ENCODE results near the gene SPATS2. TPM values are rescaled to one million over a fixed set of nuclear protein-coding genes. Genes with fewer than 3 reads are reported as not detected.

The SPATS2 gene
- polyA plus RNA-seq, 2 donors: 4.8 to 5.3 TPM

DNA sequence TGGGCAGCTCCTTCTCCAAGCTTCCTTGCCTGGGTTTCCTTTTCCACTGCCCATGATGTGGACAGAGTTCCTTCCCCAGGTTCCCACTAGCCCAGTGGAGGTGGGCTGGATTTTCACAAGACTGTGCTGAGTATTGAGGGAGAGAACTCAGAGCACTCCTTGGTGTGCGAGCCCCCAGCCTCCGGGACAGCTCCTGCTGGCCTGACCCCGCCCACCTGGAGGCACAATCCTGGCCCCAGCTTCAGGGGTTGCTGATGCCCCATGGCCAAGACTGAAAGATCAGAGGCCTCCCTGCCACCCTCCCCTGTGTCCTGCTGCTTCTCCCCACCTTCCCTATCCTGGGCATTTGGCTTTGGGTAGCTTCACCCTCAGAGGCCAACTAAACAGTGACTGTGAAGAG, 179.2 kb downstream of the SPATS2 start:
- 64 to 83% methylated on average over 3 of the region's 3 CpGs for WGBS, 2 donors
- Histone ChIP-seq H3K4me1 (ENCODE audit: control insufficient read depth in 2 of 2, insufficient read depth in 2 of 2, low read length in 1 of 2) (peaks cover 0 to 11% of the 10 kb centered on the region in 2 donors), H3K36me3 (ENCODE audit: control insufficient read depth in 2 of 2, insufficient read depth in 2 of 2, low read length in 1 of 2) (no peaks in the 10 kb centered on the region), H3K9me3 (ENCODE audit: control insufficient read depth in 2 of 2, insufficient read depth in 1 of 2, low read depth in 1 of 2, low read length in 1 of 2) (no peaks in the 10 kb centered on the region), H3K27ac (ENCODE audit: low read depth in 2 of 2, low read length in 1 of 2) (no peak overlapping the region), H3K4me3 (ENCODE audit: low read depth in 1 of 2, low read length in 2 of 2) (no peak overlapping the region), H3K27me3 (ENCODE audit: control insufficient read depth in 1 of 2, insufficient read depth in 2 of 2, low read length in 2 of 2) (no peaks in the 10 kb centered on the region)

GRCh38 chr12:49547090-49547690, 179.9 kb downstream of the SPATS2 start:
- Histone ChIP-seq H3K27ac (ENCODE audit: low read depth in 2 of 2, low read length in 1 of 2) (no peak overlapping the region), H3K9me3 (ENCODE audit: control insufficient read depth in 2 of 2, insufficient read depth in 1 of 2, low read depth in 1 of 2, low read length in 1 of 2) (no peaks in the 10 kb centered on the region), H3K36me3 (ENCODE audit: control insufficient read depth in 2 of 2, insufficient read depth in 2 of 2, low read length in 1 of 2) (no peaks in the 10 kb centered on the region), H3K27me3 (ENCODE audit: control insufficient read depth in 1 of 2, insufficient read depth in 2 of 2, low read length in 2 of 2) (no peaks in the 10 kb centered on the region), H3K4me3 (ENCODE audit: low read depth in 1 of 2, low read length in 2 of 2) (no peak overlapping the region), H3K4me1 (ENCODE audit: control insufficient read depth in 2 of 2, insufficient read depth in 2 of 2, low read length in 1 of 2) (peaks cover 0 to 11% of the 10 kb centered on the region in 2 donors)
- 64 to 74% methylated on average over 7 of the region's 7 CpGs for WGBS, 2 donors

- no peaks in the 10 kb centered on the region for H3K36me3 ChIP-seq (ENCODE audit: control insufficient read depth in 2 of 2, insufficient read depth in 2 of 2, low read length in 1 of 2)
- WGBS, 2 donors: 34 to 44% methylated on average over 8 of the region's 8 CpGs
- peaks cover 0 to 10% of the 10 kb centered on the region in 2 donors for H3K4me1 ChIP-seq (ENCODE audit: control insufficient read depth in 2 of 2, insufficient read depth in 2 of 2, low read length in 1 of 2)
- H3K27ac ChIP-seq (ENCODE audit: low read depth in 2 of 2, low read length in 1 of 2): no peak overlapping the region
- H3K9me3 ChIP-seq (ENCODE audit: control insufficient read depth in 2 of 2, insufficient read depth in 1 of 2, low read depth in 1 of 2, low read length in 1 of 2): no peaks in the 10 kb centered on the region
- H3K27me3 ChIP-seq (ENCODE audit: control insufficient read depth in 1 of 2, insufficient read depth in 2 of 2, low read length in 2 of 2): no peaks in the 10 kb centered on the region
- H3K4me3 ChIP-seq (ENCODE audit: low read depth in 1 of 2, low read length in 2 of 2): no peak overlapping the region
Observed at GRCh38 chr12:49548481-49548821, 181.2 kb downstream of the SPATS2 start.

GRCh38 chr12:49548822-49549648, 181.8 kb downstream of the SPATS2 start:
- Histone ChIP-seq H3K4me1 (ENCODE audit: control insufficient read depth in 2 of 2, insufficient read depth in 2 of 2, low read length in 1 of 2) (peaks cover 0 to 10% of the 10 kb centered on the region in 2 donors), H3K4me3 (ENCODE audit: low read depth in 1 of 2, low read length in 2 of 2) (peak overlapping the region in 1 of 2 donors; percentile 4), H3K27ac (ENCODE audit: low read depth in 2 of 2, low read length in 1 of 2) (no peak overlapping the region), H3K36me3 (ENCODE audit: control insufficient read depth in 2 of 2, insufficient read depth in 2 of 2, low read length in 1 of 2) (no peaks in the 10 kb centered on the region), H3K27me3 (ENCODE audit: control insufficient read depth in 1 of 2, insufficient read depth in 2 of 2, low read length in 2 of 2) (no peaks in the 10 kb centered on the region), H3K9me3 (ENCODE audit: control insufficient read depth in 2 of 2, insufficient read depth in 1 of 2, low read depth in 1 of 2, low read length in 1 of 2) (no peaks in the 10 kb centered on the region)
- 13 to 25% methylated on average over 58 to 70 of the region's 70 CpGs for WGBS, 2 donors

DNA sequence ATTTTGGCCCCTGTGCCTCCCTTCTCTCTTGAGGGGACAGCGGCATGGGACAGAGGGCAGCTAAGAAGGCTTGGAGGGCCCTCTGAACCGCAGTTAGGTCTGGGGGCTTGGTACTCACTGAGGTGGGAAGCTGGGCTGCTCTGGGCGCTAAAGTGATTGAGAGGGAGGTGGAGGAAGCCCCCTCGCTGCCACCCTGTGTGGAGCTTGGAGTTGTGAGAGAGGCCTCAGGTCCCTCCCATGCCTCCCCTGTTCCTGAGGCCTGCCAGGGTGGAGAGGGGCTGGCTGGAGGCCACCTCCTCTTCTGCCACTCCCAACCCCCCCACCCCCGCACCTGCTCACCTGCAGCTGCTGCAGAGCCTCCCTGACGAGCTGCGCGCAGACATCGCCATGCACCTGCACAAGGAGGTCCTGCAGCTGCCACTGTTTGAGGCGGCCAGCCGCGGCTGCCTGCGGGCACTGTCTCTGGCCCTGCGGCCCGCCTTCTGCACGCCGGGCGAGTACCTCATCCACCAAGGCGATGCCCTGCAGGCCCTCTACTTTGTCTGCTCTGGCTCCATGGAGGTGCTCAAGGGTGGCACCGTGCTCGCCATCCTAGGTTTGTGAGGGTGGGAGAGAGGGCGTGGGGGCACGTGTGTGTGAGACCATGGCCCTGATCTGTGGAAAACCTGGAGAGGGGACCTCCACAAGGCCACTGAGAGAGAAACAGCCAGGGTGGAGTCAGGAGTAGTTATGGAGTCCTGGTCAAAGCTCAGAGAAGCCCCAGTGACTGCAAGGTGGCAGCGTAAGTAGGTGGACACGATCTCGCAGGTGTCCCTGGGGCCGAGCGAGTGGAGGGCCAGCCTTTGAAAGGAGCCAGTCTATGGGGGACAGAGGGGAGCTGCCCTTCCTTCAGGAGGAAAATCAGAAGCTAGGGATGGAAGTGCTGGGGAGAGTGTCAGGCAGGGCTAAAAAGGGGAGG, 182.8 kb downstream of the SPATS2 start:
- H3K27me3 ChIP-seq (ENCODE audit: control insufficient read depth in 1 of 2, insufficient read depth in 2 of 2, low read length in 2 of 2): no peaks in the 10 kb centered on the region
- H3K4me3 ChIP-seq (ENCODE audit: low read depth in 1 of 2, low read length in 2 of 2): no peak overlapping the region

GRCh38 chr12:49550693-49551252, 183.5 kb downstream of the SPATS2 start:
- no peak overlapping the region for H3K4me3 ChIP-seq (ENCODE audit: low read depth in 1 of 2, low read length in 2 of 2)
- H3K27me3 ChIP-seq (ENCODE audit: control insufficient read depth in 1 of 2, insufficient read depth in 2 of 2, low read length in 2 of 2): no peaks in the 10 kb centered on the region

More for the DNA sequence above, 182.8 kb downstream of the SPATS2 start:
- 84 to 92% methylated on average over 28 of the region's 28 CpGs for WGBS, 2 donors
- Histone ChIP-seq H3K4me1 (ENCODE audit: control insufficient read depth in 2 of 2, insufficient read depth in 2 of 2, low read length in 1 of 2) (peaks cover 0 to 10% of the 10 kb centered on the region in 2 donors), H3K27ac (ENCODE audit: low read depth in 2 of 2, low read length in 1 of 2) (no peak overlapping the region), H3K9me3 (ENCODE audit: control insufficient read depth in 2 of 2, insufficient read depth in 1 of 2, low read depth in 1 of 2, low read length in 1 of 2) (no peaks in the 10 kb centered on the region), H3K36me3 (ENCODE audit: control insufficient read depth in 2 of 2, insufficient read depth in 2 of 2, low read length in 1 of 2) (no peaks in the 10 kb centered on the region)

GRCh38 chr12:49552014-49552413, 184.8 kb downstream of the SPATS2 start:
- Histone ChIP-seq H3K9me3 (ENCODE audit: control insufficient read depth in 2 of 2, insufficient read depth in 1 of 2, low read depth in 1 of 2, low read length in 1 of 2) (no peaks in the 10 kb centered on the region), H3K4me1 (ENCODE audit: control insufficient read depth in 2 of 2, insufficient read depth in 2 of 2, low read length in 1 of 2) (peaks cover 0 to 10% of the 10 kb centered on the region in 2 donors), H3K27ac (ENCODE audit: low read depth in 2 of 2, low read length in 1 of 2) (no peak overlapping the region), H3K36me3 (ENCODE audit: control insufficient read depth in 2 of 2, insufficient read depth in 2 of 2, low read length in 1 of 2) (peaks cover 3 to 9% of the 10 kb centered on the region in 2 donors), H3K27me3 (ENCODE audit: control insufficient read depth in 1 of 2, insufficient read depth in 2 of 2, low read length in 2 of 2) (no peaks in the 10 kb centered on the region), H3K4me3 (ENCODE audit: low read depth in 1 of 2, low read length in 2 of 2) (no peak overlapping the region)
- 32 to 37% methylated on average over 7 of the region's 7 CpGs for WGBS, 2 donors

More at GRCh38 chr12:49550693-49551252, 183.5 kb downstream of the SPATS2 start:
- H3K36me3 ChIP-seq (ENCODE audit: control insufficient read depth in 2 of 2, insufficient read depth in 2 of 2, low read length in 1 of 2): peaks cover under 1% of the 10 kb centered on the region in 2 donors
- no peaks in the 10 kb centered on the region for H3K9me3 ChIP-seq (ENCODE audit: control insufficient read depth in 2 of 2, insufficient read depth in 1 of 2, low read depth in 1 of 2, low read length in 1 of 2)
- WGBS, 2 donors: 72 to 82% methylated on average over 6 of the region's 6 CpGs
- H3K27ac ChIP-seq (ENCODE audit: low read depth in 2 of 2, low read length in 1 of 2): no peak overlapping the region
- peaks cover 0 to 10% of the 10 kb centered on the region in 2 donors for H3K4me1 ChIP-seq (ENCODE audit: control insufficient read depth in 2 of 2, insufficient read depth in 2 of 2, low read length in 1 of 2)

GRCh38 chr12:49552425-49552824, 185.2 kb downstream of the SPATS2 start:
- 55 to 59% methylated on average over 9 of the region's 9 CpGs for WGBS, 2 donors
- no peaks in the 10 kb centered on the region for H3K27me3 ChIP-seq (ENCODE audit: control insufficient read depth in 1 of 2, insufficient read depth in 2 of 2, low read length in 2 of 2)
- H3K27ac ChIP-seq (ENCODE audit: low read depth in 2 of 2, low read length in 1 of 2): no peak overlapping the region
- H3K4me3 ChIP-seq (ENCODE audit: low read depth in 1 of 2, low read length in 2 of 2): no peak overlapping the region
- peaks cover 0 to 10% of the 10 kb centered on the region in 2 donors for H3K4me1 ChIP-seq (ENCODE audit: control insufficient read depth in 2 of 2, insufficient read depth in 2 of 2, low read length in 1 of 2)
- no peaks in the 10 kb centered on the region for H3K9me3 ChIP-seq (ENCODE audit: control insufficient read depth in 2 of 2, insufficient read depth in 1 of 2, low read depth in 1 of 2, low read length in 1 of 2)
- peaks cover 3 to 13% of the 10 kb centered on the region in 2 donors for H3K36me3 ChIP-seq (ENCODE audit: control insufficient read depth in 2 of 2, insufficient read depth in 2 of 2, low read length in 1 of 2)

DNA sequence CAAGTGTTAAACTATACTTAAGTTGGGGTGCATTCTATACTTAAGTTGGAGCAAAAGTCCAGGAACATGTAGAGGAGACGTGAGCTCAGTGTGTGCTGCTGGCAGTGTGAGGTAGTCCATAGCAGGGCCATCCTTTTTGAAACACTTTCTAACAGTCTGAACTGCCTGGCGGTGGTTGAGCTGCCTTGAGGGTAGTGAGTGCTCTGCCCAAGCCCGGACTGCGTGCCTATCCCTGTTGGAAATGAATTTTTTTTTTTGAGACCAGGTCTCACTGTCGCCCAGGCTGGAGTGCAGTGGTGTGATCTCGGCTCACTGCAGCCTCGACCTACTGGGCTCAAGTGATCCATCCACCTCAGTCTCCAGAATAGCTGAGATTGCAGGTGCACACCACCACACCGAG, 185.6 kb downstream of the SPATS2 start:
- no peaks in the 10 kb centered on the region for H3K9me3 ChIP-seq (ENCODE audit: control insufficient read depth in 2 of 2, insufficient read depth in 1 of 2, low read depth in 1 of 2, low read length in 1 of 2)

More for the DNA sequence above, 185.6 kb downstream of the SPATS2 start:
- Histone ChIP-seq H3K27ac (ENCODE audit: low read depth in 2 of 2, low read length in 1 of 2) (no peak overlapping the region), H3K4me3 (ENCODE audit: low read depth in 1 of 2, low read length in 2 of 2) (no peak overlapping the region), H3K4me1 (ENCODE audit: control insufficient read depth in 2 of 2, insufficient read depth in 2 of 2, low read length in 1 of 2) (peaks cover 0 to 10% of the 10 kb centered on the region in 2 donors), H3K27me3 (ENCODE audit: control insufficient read depth in 1 of 2, insufficient read depth in 2 of 2, low read length in 2 of 2) (no peaks in the 10 kb centered on the region), H3K36me3 (ENCODE audit: control insufficient read depth in 2 of 2, insufficient read depth in 2 of 2, low read length in 1 of 2) (peaks cover 7 to 18% of the 10 kb centered on the region in 2 donors)
- 68 to 74% methylated on average over 8 of the region's 8 CpGs for WGBS, 2 donors
